Effector memory CD8-positive, alpha-beta T cell (primary cell): ENCODE results near the gene MEN1.
"Not testable (repeated sequence)": the region's sequence is repeated elsewhere in the genome, so short reads cannot be mapped to it uniquely, and the experiment has no call there.

Experiments used
- ATAC-seq: fragments of 150-1000 bp; cut with Tn5 transposase; replicated peaks from 2 replicates; pipeline ENCODE4 v1.10.0; 2021; ENCODE audit warnings: mild to moderate bottlenecking, moderate library complexity
- DNase-seq, 3 experiments: peaks; one replicate each; pipeline ENCODE4 v3.0.0; 2021
- H3K27ac Mint-ChIP-seq, 2 donors: one replicate each; pipeline ENCODE4 v1.8.0; 2022; ENCODE audit warnings: mild to moderate bottlenecking in 2 of 2, mixed read lengths in 2 of 2, moderate library complexity in 2 of 2
- H3K27me3 Mint-ChIP-seq, 2 donors: one replicate each; pipeline ENCODE4 v1.8.0; 2022; ENCODE audit warnings: mixed read lengths in 2 of 2
- H3K36me3 Mint-ChIP-seq: one replicate; pipeline ENCODE4 v1.8.0; 2022; ENCODE audit warnings: mild to moderate bottlenecking, moderate library complexity, mixed read lengths; ENCODE audit not compliant: insufficient read depth
- H3K4me1 Mint-ChIP-seq, 2 donors: one replicate each; pipeline ENCODE4 v1.8.0; 2022; ENCODE audit warnings: low read depth in 2 of 2, mixed read lengths in 2 of 2
- H3K4me3 Mint-ChIP-seq, 2 donors: one replicate each; pipeline ENCODE4 v1.8.0; 2022; ENCODE audit warnings: mild to moderate bottlenecking in 2 of 2, mixed read lengths in 2 of 2, moderate library complexity in 2 of 2
- H3K9me3 Mint-ChIP-seq, 2 donors: one replicate each; pipeline ENCODE4 v1.8.0; 2022; ENCODE audit warnings: mixed read lengths in 2 of 2

Gene MEN1

GRCh38 chr11:64834031-64834722 is 23.8 kb upstream of the MEN1 start:
- ATAC-seq (no peak), DNase-seq (no peak)
- Mint-ChIP-seq H3K27ac (no peak overlapping the region), H3K9me3 (no peaks in the 10 kb centered on the region), H3K36me3 (peaks cover 8% of the 10 kb centered on the region), H3K27me3 (no peaks in the 10 kb centered on the region), H3K4me1 (peaks cover 0 to 3% of the 10 kb centered on the region in 2 donors), H3K4me3 (no peak overlapping the region)

- peaks cover 8% of the 10 kb centered on the region for H3K36me3 Mint-ChIP-seq
- no peak for ATAC-seq
- no peaks in the 10 kb centered on the region for H3K9me3 Mint-ChIP-seq
- H3K27me3 Mint-ChIP-seq, result no peaks in the 10 kb centered on the region
- no peak overlapping the region for H3K27ac Mint-ChIP-seq
- H3K4me3 Mint-ChIP-seq, result no peak overlapping the region
- DNase-seq, result no peak
- H3K4me1 Mint-ChIP-seq, result peaks cover 0 to 3% of the 10 kb centered on the region in 2 donors
Measured at GRCh38 chr11:64833509-64833908, 23.2 kb upstream of the MEN1 start.

- peaks cover 8% of the 10 kb centered on the region for H3K36me3 Mint-ChIP-seq
- H3K9me3 Mint-ChIP-seq, result no peaks in the 10 kb centered on the region
- no peak overlapping the region for H3K27ac Mint-ChIP-seq
- no peak overlapping the region for H3K4me3 Mint-ChIP-seq
- ATAC-seq (no peak), DNase-seq (no peak)
- H3K4me1 Mint-ChIP-seq, result peaks cover 0 to 3% of the 10 kb centered on the region in 2 donors
- H3K27me3 Mint-ChIP-seq, result no peaks in the 10 kb centered on the region
Measured at GRCh38 chr11:64833198-64833502, 22.8 kb upstream of the MEN1 start.

- Mint-ChIP-seq H3K27me3 (no peaks in the 10 kb centered on the region), H3K4me3 (no peak overlapping the region), H3K4me1 (peaks cover 0 to 3% of the 10 kb centered on the region in 2 donors), H3K9me3 (no peaks in the 10 kb centered on the region), H3K27ac (no peak overlapping the region), H3K36me3 (peaks cover 11% of the 10 kb centered on the region)
- no peak for DNase-seq
- no peak for ATAC-seq
Measured at GRCh38 chr11:64832467-64833197, 22.3 kb upstream of the MEN1 start.

GRCh38 chr11:64831411-64831891 is 21.1 kb upstream of the MEN1 start:
- H3K9me3 Mint-ChIP-seq, result no peaks in the 10 kb centered on the region
- no peak overlapping the region for H3K27ac Mint-ChIP-seq
- H3K36me3 Mint-ChIP-seq, result peaks cover 14% of the 10 kb centered on the region
- no peak overlapping the region for H3K4me3 Mint-ChIP-seq
- no peaks in the 10 kb centered on the region for H3K4me1 Mint-ChIP-seq
- ATAC-seq, result no peak
- no peaks in the 10 kb centered on the region for H3K27me3 Mint-ChIP-seq
- no peak for DNase-seq

GRCh38 chr11:64829536-64830251 is 19.3 kb upstream of the MEN1 start:
- ATAC-seq, result no peak
- no peak for DNase-seq
- Mint-ChIP-seq H3K27ac (no peak overlapping the region), H3K27me3 (no peaks in the 10 kb centered on the region), H3K36me3 (peaks cover 10% of the 10 kb centered on the region), H3K4me1 (no peaks in the 10 kb centered on the region), H3K9me3 (no peaks in the 10 kb centered on the region), H3K4me3 (no peak overlapping the region)

- no peaks in the 10 kb centered on the region for H3K27me3 Mint-ChIP-seq
- no peak overlapping the region for H3K4me3 Mint-ChIP-seq
- no peak overlapping the region for H3K27ac Mint-ChIP-seq
- DNase-seq (no peak), ATAC-seq (no peak)
- no peaks in the 10 kb centered on the region for H3K9me3 Mint-ChIP-seq
- H3K36me3 Mint-ChIP-seq, result peaks cover 10% of the 10 kb centered on the region
- no peaks in the 10 kb centered on the region for H3K4me1 Mint-ChIP-seq
Measured at GRCh38 chr11:64827451-64827839, 17.1 kb upstream of the MEN1 start.

GRCh38 chr11:64826578-64827450 is 16.5 kb upstream of the MEN1 start:
- no peak overlapping the region for H3K27ac Mint-ChIP-seq
- no peaks in the 10 kb centered on the region for H3K9me3 Mint-ChIP-seq
- no peaks in the 10 kb centered on the region for H3K4me1 Mint-ChIP-seq
- H3K27me3 Mint-ChIP-seq, result no peaks in the 10 kb centered on the region
- no peak for DNase-seq
- no peak for ATAC-seq
- peaks cover 10% of the 10 kb centered on the region for H3K36me3 Mint-ChIP-seq
- no peak overlapping the region for H3K4me3 Mint-ChIP-seq

- Mint-ChIP-seq H3K27ac (no peak overlapping the region), H3K36me3 (peaks cover 10% of the 10 kb centered on the region), H3K4me3 (no peak overlapping the region), H3K4me1 (no peaks in the 10 kb centered on the region), H3K9me3 (no peaks in the 10 kb centered on the region), H3K27me3 (no peaks in the 10 kb centered on the region)
- no peak for DNase-seq
- ATAC-seq, result no peak
Measured at GRCh38 chr11:64826062-64826461, 15.7 kb upstream of the MEN1 start.

GRCh38 chr11:64823568-64824119 is 13.3 kb upstream of the MEN1 start:
- Mint-ChIP-seq H3K27ac (no peak overlapping the region), H3K4me3 (no peak overlapping the region), H3K36me3 (peaks cover 10% of the 10 kb centered on the region), H3K9me3 (no peaks in the 10 kb centered on the region), H3K27me3 (no peaks in the 10 kb centered on the region), H3K4me1 (no peaks in the 10 kb centered on the region)
- ATAC-seq (no peak), DNase-seq (no peak)

GRCh38 chr11:64817476-64817875 is 7.1 kb upstream of the MEN1 start:
- ATAC-seq, result no peak
- Mint-ChIP-seq H3K27ac (no peak overlapping the region), H3K36me3 (peaks cover 5% of the 10 kb centered on the region), H3K9me3 (no peaks in the 10 kb centered on the region), H3K27me3 (no peaks in the 10 kb centered on the region), H3K4me3 (no peak overlapping the region), H3K4me1 (no peaks in the 10 kb centered on the region)
- DNase-seq, result no peak

- not testable (repeated sequence) for H3K27me3 Mint-ChIP-seq, ATAC-seq, H3K27ac Mint-ChIP-seq, DNase-seq, H3K4me1 Mint-ChIP-seq, H3K36me3 Mint-ChIP-seq, H3K9me3 Mint-ChIP-seq, H3K4me3 Mint-ChIP-seq
Measured at GRCh38 chr11:64815433-64815832, 5.1 kb upstream of the MEN1 start.

- H3K9me3 Mint-ChIP-seq, result no peaks in the 10 kb centered on the region
- DNase-seq (no peak), ATAC-seq (no peak)
- H3K27ac Mint-ChIP-seq, result no peak overlapping the region
- H3K4me1 Mint-ChIP-seq, result peaks cover 4 to 12% of the 10 kb centered on the region in 2 donors
- H3K36me3 Mint-ChIP-seq, result peaks cover 5% of the 10 kb centered on the region
- H3K4me3 Mint-ChIP-seq, result no peak overlapping the region
- no peaks in the 10 kb centered on the region for H3K27me3 Mint-ChIP-seq
Measured at GRCh38 chr11:64814712-64815187, 4.4 kb upstream of the MEN1 start.
